Measurements from ENCODE around the gene WDR49. TPM values are rescaled to one million over a fixed set of nuclear protein-coding genes. Genes with fewer than 3 reads are reported as not detected.

WDR49 gene
- total RNA-seq, 1 donor from 2014 or later, result not detected

- Histone ChIP-seq H3K36me3 (no peaks in the 10 kb centered on the region), H3K79me2 (ENCODE audit: low read depth) (no peaks in the 10 kb centered on the region), H3K4me2 (peak overlapping the region; percentile 57), H4K20me1 (ENCODE audit: low read depth) (peaks cover 8% of the 10 kb centered on the region), H3K9me3 (ENCODE audit: low read depth) (no peaks in the 10 kb centered on the region), H3F3A (ENCODE audit: low read depth) (peaks cover 13% of the 10 kb centered on the region), H3K4me1 (peaks cover 17% of the 10 kb centered on the region), H3K27ac (no peak overlapping the region), H3K4me3 (no peak overlapping the region), H3K27me3 (peaks cover 22% of the 10 kb centered on the region), H2AFZ (replicated peaks) (no peak overlapping the region), H3K9ac (no peak overlapping the region)
- Mint-ChIP-seq H3K27ac (peak overlapping the region; percentile 57), H3K4me3 (no peak overlapping the region), H3K27me3 (ENCODE audit: insufficient read depth, low read depth) (no peaks in the 10 kb centered on the region), H3K36me3 (no peaks in the 10 kb centered on the region), H3K9me3 (no peaks in the 10 kb centered on the region), H3K4me1 (peaks cover 14% of the 10 kb centered on the region)
- DNase-seq (ENCODE audit: low spot score), result peak; percentile 77
- TF ChIP-seq EZH2phosphoT487 (IDR thresholded peaks at IDR 0.05) (peak; percentile 83), CTCF (IDR thresholded peaks at IDR 0.05) (no peak)
Measured at GRCh38 chr3:167575000-167575600, 78.6 kb downstream of the WDR49 start.

- H3K79me2 ChIP-seq (ENCODE audit: low read depth), result no peaks in the 10 kb centered on the region
- DNase-seq (ENCODE audit: low spot score), result no peak
- no peaks in the 10 kb centered on the region for H3K36me3 Mint-ChIP-seq
- H3K4me2 ChIP-seq, result no peak overlapping the region
- no peak overlapping the region for H3K27ac Mint-ChIP-seq
- TF ChIP-seq CTCF (IDR thresholded peaks at IDR 0.05) (no peak), EZH2phosphoT487 (IDR thresholded peaks at IDR 0.05) (no peak), EZH2 (IDR thresholded peaks at IDR 0.05) (no peak)
- H3K9me3 Mint-ChIP-seq, result no peaks in the 10 kb centered on the region
- H3K4me3 Mint-ChIP-seq, result no peak overlapping the region
- no peaks in the 10 kb centered on the region for H3K27me3 Mint-ChIP-seq (ENCODE audit: insufficient read depth, low read depth)
- peaks cover 17% of the 10 kb centered on the region for H3K4me1 ChIP-seq
- H3K36me3 ChIP-seq, result no peaks in the 10 kb centered on the region
- no peak overlapping the region for H3K4me3 ChIP-seq
- H3F3A ChIP-seq (ENCODE audit: low read depth), result peaks cover 13% of the 10 kb centered on the region
- H3K27ac ChIP-seq, result no peak overlapping the region
- peaks cover 14% of the 10 kb centered on the region for H3K4me1 Mint-ChIP-seq
- no peak overlapping the region for H3K9ac ChIP-seq
- H2AFZ ChIP-seq (replicated peaks), result peak overlapping the region; percentile 12
- H4K20me1 ChIP-seq (ENCODE audit: low read depth), result peaks cover 8% of the 10 kb centered on the region
- H3K9me3 ChIP-seq (ENCODE audit: low read depth), result no peaks in the 10 kb centered on the region
- peaks cover 22% of the 10 kb centered on the region for H3K27me3 ChIP-seq
Measured at GRCh38 chr3:167572991-167573390, 80.8 kb downstream of the WDR49 start.

GRCh38 chr3:167568634-167569033 lies 85.1 kb downstream of the WDR49 start:
- H3K79me2 ChIP-seq (ENCODE audit: low read depth), result no peaks in the 10 kb centered on the region
- H3K27me3 ChIP-seq, result peaks cover 2% of the 10 kb centered on the region
- no peaks in the 10 kb centered on the region for H3K27me3 Mint-ChIP-seq (ENCODE audit: insufficient read depth, low read depth)
- no peak overlapping the region for H3K9ac ChIP-seq
- H2AFZ ChIP-seq (replicated peaks), result no peak overlapping the region
- no peaks in the 10 kb centered on the region for H4K20me1 ChIP-seq (ENCODE audit: low read depth)
- H3F3A ChIP-seq (ENCODE audit: low read depth), result no peaks in the 10 kb centered on the region
- H3K4me3 Mint-ChIP-seq, result no peak overlapping the region
- TF ChIP-seq EZH2phosphoT487 (IDR thresholded peaks at IDR 0.05) (no peak), EZH2 (IDR thresholded peaks at IDR 0.05) (no peak), CTCF (IDR thresholded peaks at IDR 0.05) (no peak)
- H3K27ac ChIP-seq, result no peak overlapping the region
- no peaks in the 10 kb centered on the region for H3K36me3 Mint-ChIP-seq
- H3K9me3 ChIP-seq (ENCODE audit: low read depth), result no peaks in the 10 kb centered on the region
- H3K4me1 ChIP-seq, result no peaks in the 10 kb centered on the region
- H3K4me3 ChIP-seq, result no peak overlapping the region
- H3K36me3 ChIP-seq, result no peaks in the 10 kb centered on the region
- H3K9me3 Mint-ChIP-seq, result no peaks in the 10 kb centered on the region
- H3K4me1 Mint-ChIP-seq, result no peaks in the 10 kb centered on the region
- DNase-seq (ENCODE audit: low spot score), result no peak
- no peak overlapping the region for H3K27ac Mint-ChIP-seq
- H3K4me2 ChIP-seq, result no peak overlapping the region
